DMS79 (cell line): Measurements from ENCODE around the gene PDLIM3.
A peak's percentile ranks its signal among the peaks of the same experiment; 100 is the strongest.
"Not testable (repeated sequence)": the region's sequence is repeated elsewhere in the genome, so short reads cannot be mapped to it uniquely, and the experiment has no call there.

ENCODE experiments used
- DNase-seq: peaks from one replicate; lab custom pipeline; 2025; lab: John Stamatoyannopoulos, UW

Gene PDLIM3

GRCh38 chr4:185518069-185518468, 17.2 kb downstream of the PDLIM3 start:
- DNase-seq, result no peak

- DNase-seq, result no peak
Observed at GRCh38 chr4:185515248-185515647, 20.1 kb downstream of the PDLIM3 start.

DNA sequence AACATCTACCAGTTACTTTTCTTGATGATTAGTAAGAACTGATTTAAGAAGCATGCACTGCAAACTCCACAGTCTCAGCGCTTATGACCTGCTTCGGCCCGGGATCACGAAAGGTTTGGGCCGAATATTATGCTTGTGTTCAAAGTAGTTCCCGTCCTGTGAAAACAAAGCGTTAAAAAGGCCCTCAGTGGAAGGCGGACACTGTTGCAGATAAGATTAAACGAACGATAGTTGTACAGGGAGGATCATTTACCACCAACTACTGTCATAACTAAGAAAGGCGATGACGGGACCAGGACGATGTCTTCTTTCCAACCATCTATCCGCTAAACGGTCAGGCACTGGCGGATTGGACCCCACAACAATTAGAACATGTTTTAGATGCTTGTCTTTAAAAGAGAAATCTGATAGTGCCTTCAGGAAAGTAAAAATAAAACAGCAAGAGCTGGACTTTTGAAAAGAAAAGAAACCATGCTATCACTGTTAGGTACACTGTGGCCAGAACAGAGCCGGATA, 21.1 kb downstream of the PDLIM3 start:
- DNase-seq, result no peak

DNA sequence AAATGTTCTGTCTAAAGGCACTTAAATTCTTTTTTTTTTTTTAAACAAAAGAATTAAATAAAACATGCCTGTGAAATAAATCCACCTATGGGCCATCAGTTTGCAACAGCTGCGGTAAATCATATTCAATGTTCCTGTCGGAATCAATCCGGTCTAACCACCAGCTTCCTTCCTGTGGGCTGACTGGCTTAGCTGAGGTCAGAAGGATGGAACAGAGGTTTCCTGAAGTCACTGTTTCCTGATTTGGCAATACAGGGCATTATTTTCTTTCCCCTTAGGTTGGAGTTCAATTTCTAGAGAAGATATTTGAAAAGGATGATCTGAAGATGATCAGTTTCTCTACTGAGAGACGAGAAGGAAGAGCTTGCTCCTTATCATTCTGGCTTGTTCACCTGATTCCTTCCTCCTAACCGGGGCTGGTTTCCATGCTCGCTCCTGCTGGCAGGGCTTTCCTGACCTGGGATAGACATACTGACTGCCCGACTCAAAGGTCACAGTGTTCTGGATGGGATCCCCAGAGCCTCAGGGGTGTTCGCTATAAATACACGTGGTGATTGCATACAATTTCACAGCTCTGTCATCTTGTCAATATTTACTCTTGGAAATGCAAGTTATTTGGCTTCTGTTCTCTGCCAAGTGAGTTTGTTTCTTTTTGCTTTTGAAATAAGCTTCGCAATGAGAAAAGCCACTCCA, 21.7 kb downstream of the PDLIM3 start:
- no peak for DNase-seq

DNA sequence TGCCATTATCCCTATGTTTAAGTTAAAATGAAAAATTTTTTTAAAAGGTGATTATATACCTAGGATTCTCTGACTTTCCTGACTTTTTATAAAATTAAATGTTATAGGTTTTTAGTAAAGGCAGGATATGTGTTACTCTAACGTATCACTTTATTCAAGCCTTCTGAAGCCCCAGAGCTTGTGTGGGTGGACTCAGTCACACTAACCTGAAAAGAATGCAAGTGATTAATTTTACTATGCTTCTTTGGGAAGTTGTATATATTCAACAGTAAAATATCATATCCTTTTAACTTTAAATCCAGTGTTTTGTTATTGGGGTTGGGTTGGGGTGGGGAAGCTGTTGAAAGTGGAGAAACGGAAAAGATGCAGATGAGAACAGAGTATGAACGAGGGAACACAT, 22.8 kb downstream of the PDLIM3 start:
- DNase-seq, result no peak

DNA sequence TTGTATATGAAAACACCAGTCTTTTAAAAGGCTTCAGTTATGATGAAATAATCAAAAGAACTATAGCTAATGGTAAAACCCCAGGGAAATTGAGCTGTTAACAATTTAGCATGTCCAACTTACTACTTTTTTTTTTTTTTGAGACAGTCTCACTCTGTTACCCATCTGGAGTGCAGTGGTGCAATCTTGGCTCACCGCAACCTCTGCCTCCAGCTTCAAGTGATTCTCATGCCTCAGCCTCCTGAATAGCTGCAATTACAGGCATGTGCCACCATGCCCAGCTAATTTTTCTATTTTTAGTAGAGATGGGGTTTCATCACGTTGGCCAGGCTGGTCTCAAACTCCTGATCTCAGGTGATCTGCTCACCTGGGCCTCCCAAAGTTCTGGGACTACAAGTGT, 24.1 kb downstream of the PDLIM3 start:
- not testable (repeated sequence) for DNase-seq

- DNase-seq, result no peak
Observed at GRCh38 chr4:185510806-185511205, 24.5 kb downstream of the PDLIM3 start.

GRCh38 chr4:185508181-185508580, 27.1 kb downstream of the PDLIM3 start:
- no peak for DNase-seq

DNA sequence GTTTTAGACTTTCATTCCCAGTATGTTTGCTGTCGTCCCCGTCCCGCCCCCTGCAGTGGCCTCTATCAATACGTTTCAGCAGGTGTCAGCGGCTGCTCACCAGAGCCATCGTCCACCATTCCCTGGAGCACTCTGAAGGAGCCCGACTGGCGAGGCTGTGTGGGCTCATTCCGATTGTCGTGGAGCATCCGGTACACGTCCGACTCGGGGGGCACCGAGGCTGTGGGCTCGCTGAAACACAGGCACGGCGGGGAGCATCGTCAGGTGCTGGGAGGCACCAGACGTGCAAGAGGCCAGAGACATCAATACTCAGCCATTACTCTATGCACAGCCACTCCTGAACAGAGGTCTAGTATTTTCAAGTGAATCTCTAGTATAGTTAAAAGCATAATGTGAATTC, 28.9 kb downstream of the PDLIM3 start:
- DNase-seq, result no peak

- peak; percentile 19 for DNase-seq
Observed at GRCh38 chr4:185504098-185505047, 30.9 kb downstream of the PDLIM3 start.

GRCh38 chr4:185502386-185502785, 32.9 kb downstream of the PDLIM3 start:
- no peak for DNase-seq

DNA sequence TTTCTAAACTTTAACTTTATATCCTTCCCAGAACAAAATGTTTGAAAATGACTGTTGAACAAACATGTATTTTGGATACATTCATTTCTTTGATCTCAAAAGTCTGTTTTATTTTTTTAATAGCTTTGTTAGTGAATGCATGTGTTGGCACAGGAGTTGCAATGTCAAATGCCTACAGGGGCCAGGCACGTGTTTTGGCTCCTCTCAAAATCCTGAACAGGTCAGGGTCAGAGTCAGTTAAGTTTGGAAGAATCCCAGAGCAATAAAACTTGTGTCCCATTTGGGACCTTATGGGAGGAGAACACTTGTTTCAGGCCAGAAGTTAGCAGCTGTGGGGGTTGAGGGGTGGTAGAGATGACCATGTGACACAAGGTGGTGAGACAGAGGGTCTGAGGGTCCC, 34.7 kb downstream of the PDLIM3 start:
- no peak for DNase-seq

DNA sequence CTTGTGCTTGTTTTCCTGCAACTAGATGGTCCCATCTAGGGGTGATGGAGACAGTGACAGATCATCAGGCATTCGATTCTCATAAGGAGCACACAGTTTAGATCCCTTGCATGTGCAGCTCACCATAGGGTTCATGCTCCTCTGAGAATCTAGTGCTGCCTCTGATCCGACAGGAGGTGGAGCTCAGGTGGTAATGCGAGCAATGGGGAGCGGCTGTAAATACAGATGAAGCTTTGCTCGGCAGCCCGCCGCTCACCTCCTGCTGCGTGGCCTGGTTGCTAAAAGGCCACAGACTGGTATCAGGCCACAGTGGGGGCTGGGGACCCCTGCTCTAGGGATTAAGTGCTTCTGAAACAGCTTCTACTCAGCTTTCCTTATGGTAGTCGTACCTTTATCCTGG, 35.3 kb downstream of the PDLIM3 start:
- no peak for DNase-seq

DNA sequence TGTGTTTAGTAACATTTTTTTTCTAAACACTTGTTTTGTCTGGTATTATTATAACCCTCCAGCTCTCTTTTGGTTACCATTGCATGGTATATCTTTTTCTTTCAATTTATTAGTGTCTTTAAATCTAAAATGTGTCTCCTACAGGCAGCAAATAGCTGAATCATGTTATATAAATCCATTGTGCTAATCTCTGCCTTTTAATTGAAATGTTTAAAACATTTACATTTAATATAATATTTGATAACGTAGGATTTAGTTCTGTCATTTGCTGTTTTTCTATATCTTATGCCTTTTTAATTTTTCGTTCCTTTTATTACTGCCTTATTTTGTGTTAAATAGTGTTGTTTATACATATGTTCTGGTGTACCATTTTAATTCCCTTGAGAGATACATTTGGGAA, 46.7 kb downstream of the PDLIM3 start:
- no peak for DNase-seq

GRCh38 chr4:185481401-185481800, 53.9 kb downstream of the PDLIM3 start:
- no peak for DNase-seq

GRCh38 chr4:185480016-185480732, 55.1 kb downstream of the PDLIM3 start:
- DNase-seq, result no peak

GRCh38 chr4:185479507-185479971, 55.8 kb downstream of the PDLIM3 start:
- peak; percentile 6 for DNase-seq

GRCh38 chr4:185473247-185473646, 62.1 kb downstream of the PDLIM3 start:
- no peak for DNase-seq

- no peak for DNase-seq
Observed at GRCh38 chr4:185472103-185472542, 63.2 kb downstream of the PDLIM3 start.

DNA sequence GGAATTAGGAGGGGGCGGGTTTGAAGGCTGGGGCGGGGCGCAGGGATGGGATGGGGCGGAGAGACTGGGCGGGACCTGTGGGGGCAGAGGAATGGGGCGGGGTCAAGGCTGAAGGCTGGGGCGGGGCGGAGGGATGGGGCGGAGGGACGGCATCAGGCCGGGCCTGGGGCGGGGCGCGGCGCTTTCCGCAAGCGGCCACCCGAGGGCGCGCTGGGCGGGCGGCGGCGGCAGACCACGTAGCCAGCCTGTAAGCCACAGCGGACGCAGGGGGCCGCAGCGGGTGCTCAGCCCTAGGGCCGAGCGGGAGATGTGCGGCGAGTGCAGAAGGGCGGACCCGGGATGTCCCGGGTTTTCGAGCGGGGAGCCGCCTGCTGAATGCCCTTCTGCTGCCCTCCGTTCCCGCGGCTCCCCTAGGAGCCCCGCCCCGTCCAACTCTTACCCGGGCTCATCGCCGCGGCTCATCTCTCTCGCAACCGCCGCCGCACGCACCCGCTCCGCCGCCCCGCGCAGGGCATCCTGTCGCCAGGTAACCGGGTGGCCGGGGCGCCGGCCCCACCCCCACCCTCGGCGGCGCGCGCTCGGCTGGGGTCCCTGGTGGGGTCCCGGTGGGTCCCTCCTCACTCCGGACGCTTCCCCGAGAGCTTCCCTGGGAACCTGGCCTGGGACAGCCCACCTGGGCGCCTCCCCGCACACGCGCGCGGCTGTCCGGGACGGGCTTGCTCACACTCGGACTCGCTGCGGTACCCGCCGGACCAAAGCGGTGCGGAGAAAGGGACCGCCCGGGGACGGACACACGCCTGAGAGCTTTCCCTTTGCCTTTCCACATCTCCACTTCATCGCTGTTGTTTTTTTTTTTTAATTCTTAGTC, 63.8 kb downstream of the PDLIM3 start, which contains the start of gene CCDC110:
CCDC110 (minus strand) TSS at position 499 of the 868 bp plus-strand sequence; CDS start at position 449, 50 bp downstream.
- peak; percentile 37 for DNase-seq
